Measurements from ENCODE around the gene ARHGAP20.

Gene ARHGAP20, protein sequence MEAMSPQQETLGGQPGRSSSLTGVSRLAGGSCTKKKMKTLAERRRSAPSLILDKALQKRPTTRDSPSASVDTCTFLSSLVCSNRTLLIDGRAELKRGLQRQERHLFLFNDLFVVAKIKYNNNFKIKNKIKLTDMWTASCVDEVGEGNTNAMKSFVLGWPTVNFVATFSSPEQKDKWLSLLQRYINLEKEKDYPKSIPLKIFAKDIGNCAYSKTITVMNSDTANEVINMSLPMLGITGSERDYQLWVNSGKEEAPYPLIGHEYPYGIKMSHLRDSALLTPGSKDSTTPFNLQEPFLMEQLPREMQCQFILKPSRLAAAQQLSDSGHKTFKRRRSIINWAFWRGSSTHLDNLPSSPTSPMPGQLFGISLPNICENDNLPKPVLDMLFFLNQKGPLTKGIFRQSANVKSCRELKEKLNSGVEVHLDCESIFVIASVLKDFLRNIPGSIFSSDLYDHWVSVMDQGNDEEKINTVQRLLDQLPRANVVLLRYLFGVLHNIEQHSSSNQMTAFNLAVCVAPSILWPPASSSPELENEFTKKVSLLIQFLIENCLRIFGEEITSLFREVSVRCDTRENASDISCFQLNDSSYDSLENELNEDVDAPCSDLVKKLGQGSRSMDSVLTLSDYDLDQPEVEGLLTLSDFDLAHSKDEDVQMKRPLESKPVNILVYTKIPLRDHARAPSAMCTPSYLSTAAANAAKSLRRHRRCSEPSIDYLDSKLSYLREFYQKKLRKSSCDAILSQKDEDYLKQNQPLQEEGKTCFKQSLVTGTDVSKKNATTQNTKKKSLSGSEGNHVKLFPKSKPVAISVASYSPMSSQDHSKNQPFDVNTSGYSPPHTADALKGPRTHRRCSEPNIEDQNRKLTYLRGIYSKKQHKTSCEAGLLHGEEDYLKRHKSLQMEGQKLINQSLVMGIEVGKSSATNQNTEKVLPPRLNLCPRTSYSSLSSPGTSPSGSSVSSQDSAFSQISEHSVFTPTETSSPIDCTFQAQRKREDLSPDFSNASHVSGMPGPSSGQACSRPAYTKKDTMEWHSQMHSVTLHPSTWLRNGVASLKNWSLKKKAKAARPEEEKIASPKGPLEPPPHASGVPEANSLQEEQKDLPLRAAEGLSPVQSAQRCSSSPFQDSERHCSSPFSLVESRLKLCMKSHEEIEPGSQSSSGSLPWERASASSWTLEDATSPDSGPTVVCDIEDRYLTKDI

DNA sequence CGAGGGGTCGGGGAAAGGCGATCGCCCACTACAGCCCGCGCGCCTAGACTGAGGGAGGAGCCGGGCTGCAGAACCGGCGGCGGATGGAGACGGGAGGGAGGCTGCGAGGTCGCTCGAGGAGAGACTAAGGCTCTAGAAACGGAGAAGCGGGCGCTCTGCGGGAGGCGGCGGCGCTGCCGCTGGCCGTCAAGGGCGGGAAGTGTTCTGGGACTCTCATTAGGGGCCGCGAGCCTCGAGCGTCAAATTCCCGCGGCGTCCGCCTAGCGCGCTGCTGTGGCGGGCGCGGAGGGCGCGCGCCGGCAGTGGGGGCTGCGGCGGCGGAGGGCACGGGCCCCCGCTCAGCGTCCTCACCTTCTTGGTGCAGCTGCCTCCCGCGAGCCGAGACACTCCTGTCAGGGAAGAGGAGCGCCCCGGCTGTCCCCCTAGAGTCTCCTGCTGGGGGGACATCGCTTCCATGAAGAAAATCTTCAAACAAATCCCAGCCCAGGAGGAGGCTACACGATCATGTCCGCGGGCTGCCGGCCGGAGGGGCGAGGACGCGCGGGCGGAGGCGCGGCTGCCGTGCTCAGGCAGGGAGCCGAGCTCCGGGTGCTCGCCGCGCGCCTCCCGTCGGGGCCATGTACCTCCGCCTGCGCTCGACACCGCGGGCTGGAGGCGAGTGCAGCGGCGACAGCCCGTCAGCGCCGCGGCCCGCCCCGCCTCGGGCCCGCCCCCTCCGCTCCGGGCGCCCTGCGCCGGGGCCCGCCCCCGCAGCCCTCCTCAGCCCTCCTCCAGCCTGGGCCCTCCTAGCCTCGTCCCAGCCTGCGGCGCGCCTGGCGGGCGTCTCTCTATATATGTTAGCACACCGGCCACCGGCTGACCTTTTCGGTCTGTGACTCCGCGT, at the start of gene ARHGAP20:
ARHGAP20 (minus strand) TSS at position 662 of the 883 bp plus-strand sequence; CDS start at position 456, 206 bp downstream.
- no peak for DNase-seq (ENCODE audit: low read depth in 2 of 2)

GRCh38 chr11:110761991-110762390, 49.8 kb upstream of the ARHGAP20 start:
- no peak for DNase-seq (ENCODE audit: low read depth in 2 of 2)

DNA sequence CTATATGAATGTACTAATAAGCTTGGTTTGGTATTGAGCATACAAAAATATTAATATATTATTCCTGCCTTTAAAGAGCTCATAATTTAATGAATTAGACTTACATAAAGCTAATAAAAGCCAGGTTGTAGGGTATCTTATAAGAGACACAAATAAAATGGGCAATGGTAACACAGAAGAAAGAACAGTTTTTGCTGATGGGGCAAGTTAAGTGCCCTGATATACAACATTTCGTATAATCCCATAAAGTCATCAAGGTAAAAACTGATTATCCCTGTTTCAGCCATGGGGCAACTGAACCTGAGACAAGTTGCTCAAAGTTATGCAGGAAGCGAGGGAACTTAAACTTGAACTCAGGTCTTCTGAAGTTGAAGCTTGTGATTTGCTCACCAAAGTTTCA, 48.9 kb upstream of the ARHGAP20 start:
- DNase-seq (ENCODE audit: low read depth in 2 of 2): no peak

DNA sequence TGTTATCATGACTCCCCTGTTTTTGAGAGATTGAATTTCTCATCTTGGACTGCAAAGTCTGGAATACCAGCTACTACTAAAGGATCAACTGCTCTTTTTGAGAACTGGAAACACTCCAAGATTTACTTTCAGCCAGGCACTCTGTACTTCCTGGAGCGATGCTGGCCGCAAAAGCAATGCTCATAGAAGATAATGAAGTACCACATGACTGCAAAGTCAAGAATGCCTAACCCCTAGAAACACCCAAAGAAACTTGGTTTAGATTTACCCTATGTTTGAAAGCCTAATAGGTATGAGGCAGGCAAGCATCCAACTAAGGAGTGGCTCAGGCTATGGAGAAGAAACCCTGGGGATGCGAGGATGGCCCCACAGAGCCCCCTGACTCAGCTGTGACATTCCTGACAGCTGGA, 47.7 kb upstream of the ARHGAP20 start:
- no peak for DNase-seq (ENCODE audit: low read depth in 2 of 2)

DNA sequence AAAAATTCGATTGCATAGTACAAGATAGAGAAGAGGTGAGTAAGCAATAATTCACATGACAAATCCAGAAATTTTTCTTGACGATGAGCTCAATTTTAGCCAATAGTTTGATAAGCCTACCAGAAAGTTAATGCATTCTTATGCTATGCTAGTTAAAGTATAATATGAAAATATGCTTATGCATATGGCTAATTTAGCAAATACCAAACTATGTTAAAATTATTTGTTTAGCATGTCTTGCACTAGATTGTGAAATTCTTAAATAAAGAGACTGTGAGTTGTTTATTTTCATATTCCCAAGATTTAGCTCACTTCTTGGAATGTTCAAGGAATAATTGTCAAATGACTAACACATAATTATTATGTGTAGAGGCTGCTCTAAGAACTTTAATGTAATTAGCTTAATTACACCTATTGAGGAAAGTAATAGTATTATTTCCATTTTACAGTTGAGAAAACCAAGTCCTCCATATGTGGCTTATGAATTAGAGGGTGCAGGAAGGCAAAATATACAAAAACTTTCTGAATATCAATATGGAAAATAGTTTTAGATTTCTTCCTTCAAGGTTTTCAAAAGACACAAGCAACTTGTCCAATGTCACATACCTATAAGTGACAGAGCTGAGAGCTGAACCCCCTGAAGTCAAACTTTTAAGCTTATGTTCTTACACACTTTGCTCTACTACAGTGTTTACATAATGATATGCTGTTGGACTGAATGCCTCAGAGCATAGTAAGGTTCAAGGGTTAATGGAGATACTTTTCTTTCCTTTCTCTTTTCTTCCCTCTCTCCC, 45.9 kb upstream of the ARHGAP20 start:
- no peak for DNase-seq (ENCODE audit: low read depth in 2 of 2)

- no peak for DNase-seq (ENCODE audit: low read depth in 2 of 2)
These were observed 44.8 kb upstream of the ARHGAP20 start for GRCh38 chr11:110757066-110757465.

GRCh38 chr11:110755941-110756340, 43.7 kb upstream of the ARHGAP20 start:
- no peak for DNase-seq (ENCODE audit: low read depth in 2 of 2)

DNA sequence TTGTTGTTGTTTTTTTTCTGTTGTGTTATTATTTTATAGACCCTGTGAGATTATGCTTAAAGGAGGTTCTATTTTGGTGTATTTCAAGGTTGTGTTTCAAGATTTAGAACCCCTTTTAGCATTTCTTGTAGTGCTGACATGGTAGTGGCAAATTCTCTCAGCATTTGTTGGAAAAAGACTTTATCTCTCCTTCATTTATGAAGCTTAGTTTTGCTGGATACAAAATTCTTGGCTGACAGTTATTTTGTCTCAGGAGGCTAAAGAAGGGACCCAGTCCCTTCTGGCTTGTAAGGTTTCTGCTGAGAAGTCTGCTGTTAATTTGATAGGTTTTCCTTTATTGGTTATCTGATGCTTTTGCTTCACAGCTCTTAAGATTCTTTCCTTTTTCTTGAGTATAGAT, 40.7 kb upstream of the ARHGAP20 start:
- DNase-seq (ENCODE audit: low read depth in 2 of 2): no peak

- DNase-seq (ENCODE audit: low read depth in 2 of 2): no peak
These were observed 37.9 kb upstream of the ARHGAP20 start for GRCh38 chr11:110750100-110750499.

DNA sequence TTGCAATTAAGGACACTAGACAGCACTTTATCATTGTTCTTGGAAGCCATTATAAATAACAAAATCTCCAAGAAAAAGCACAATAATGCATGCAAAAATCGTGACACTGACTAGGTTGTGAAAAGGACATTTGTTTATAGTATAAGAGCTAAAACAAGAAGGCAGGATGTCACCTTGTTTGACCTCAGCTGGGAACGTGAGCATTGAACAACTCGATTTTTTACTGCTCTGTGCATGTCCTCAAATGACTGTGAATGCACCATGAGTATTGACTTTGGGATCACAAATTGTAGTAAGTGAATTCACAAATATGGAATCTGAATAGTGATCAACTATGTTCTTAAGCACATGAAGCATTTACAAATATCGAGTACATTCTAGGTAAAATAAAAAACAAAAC, 35.3 kb upstream of the ARHGAP20 start:
- no peak for DNase-seq (ENCODE audit: low read depth in 2 of 2)

- no peak for DNase-seq (ENCODE audit: low read depth in 2 of 2)
These were observed 26.4 kb upstream of the ARHGAP20 start for GRCh38 chr11:110738641-110739040.

- DNase-seq (ENCODE audit: low read depth in 2 of 2): no peak
These were observed 25.4 kb upstream of the ARHGAP20 start for GRCh38 chr11:110737593-110737992.

DNA sequence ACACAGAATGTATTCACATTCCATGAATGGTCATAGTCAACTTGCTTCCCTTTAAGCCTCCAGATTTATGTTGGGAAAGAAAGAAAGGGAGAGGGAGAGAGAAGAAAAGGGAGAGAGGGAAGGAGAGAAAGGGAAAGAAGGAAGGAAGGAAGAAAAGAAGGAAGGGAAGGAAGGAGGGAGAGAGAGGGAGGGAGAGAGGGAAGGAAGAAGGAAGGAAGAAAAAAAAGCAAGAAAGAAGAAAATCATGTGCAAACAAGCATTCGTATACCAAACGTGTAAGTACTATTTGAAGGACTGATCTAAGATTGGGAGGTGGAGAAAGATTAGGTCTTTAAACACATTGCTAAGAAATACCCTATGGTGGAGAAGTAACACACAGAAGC, 23.9 kb upstream of the ARHGAP20 start:
- no peak for DNase-seq (ENCODE audit: low read depth in 2 of 2)

GRCh38 chr11:110735455-110736170, 23.4 kb upstream of the ARHGAP20 start:
- no peak for DNase-seq (ENCODE audit: low read depth in 2 of 2)

DNA sequence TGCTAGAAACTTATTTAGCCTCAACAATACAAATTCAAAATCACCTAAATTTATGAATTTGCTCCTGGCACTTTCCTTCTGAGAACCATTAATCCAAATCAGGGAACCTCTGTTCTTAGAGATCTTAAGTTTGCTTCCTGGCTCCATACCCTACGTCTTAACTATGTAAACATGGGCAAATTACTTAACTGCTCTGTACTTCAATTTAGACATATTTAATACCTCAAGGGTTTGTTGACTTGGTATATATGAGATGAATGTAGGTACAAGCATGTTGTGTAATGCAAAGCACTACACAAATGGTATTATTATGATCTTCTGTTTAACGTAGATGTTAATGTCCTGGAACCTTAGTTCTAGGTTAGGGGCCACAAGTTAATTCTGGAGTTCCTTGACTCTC, 22.6 kb upstream of the ARHGAP20 start:
- no peak for DNase-seq (ENCODE audit: low read depth in 2 of 2)

DNA sequence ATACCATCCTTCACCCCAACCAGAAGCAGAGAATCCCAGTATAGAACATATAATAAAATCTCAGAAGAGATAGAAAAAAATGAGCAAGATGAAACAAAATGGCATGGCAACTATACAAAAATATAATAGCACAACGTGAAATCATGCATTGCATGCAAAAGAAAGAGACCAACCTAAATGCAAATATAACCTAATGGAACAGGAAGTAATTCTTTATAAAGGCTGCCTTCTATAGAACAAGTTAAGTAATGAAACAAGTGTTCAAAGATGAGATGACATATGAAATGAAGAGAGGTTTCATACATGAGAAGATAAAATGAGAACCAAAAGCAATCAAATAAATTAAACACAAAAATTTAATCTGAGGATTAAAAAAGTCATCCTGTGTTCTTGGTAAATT, 18.5 kb upstream of the ARHGAP20 start:
- DNase-seq (ENCODE audit: low read depth in 2 of 2): no peak

- DNase-seq (ENCODE audit: low read depth in 2 of 2): no peak
These were observed 16.6 kb upstream of the ARHGAP20 start for GRCh38 chr11:110728883-110729282.

- DNase-seq (ENCODE audit: low read depth in 2 of 2): no peak
These were observed 16.2 kb upstream of the ARHGAP20 start for GRCh38 chr11:110728476-110728875.

DNA sequence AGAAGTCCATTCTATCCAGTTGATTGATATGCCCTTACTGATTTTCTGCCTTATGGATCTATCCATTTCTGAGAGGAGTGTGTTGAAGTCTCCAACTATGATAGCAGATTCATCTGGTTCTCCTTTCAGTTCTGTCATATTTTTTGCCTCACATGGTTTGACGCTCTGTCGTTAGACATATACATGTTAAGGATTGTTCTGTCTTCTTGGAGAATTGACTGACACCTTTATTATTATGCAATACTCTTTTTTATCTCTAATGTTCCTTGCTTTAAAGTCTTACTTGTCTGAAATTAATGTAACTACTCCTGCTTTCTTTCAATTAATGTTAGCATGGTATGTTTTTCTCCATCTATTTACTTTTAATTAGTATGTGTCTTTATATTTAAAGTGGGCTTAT, 12.1 kb upstream of the ARHGAP20 start:
- no peak for DNase-seq (ENCODE audit: low read depth in 2 of 2)

Data from stimulated activated CD8-positive, alpha-beta memory T cell treated with anti-CD3 and anti-CD28 coated beads, Interleukin-2, amount 100 ng/mL, for 1 hour (primary cell).